Nucleus accumbens (tissue), 56 donors: ENCODE data around the gene KEL.

Source experiments
- DNase-seq, 56 donors: peaks; one replicate each; lab custom pipeline; 2025; lab: John Stamatoyannopoulos, UW

KEL gene

DNA sequence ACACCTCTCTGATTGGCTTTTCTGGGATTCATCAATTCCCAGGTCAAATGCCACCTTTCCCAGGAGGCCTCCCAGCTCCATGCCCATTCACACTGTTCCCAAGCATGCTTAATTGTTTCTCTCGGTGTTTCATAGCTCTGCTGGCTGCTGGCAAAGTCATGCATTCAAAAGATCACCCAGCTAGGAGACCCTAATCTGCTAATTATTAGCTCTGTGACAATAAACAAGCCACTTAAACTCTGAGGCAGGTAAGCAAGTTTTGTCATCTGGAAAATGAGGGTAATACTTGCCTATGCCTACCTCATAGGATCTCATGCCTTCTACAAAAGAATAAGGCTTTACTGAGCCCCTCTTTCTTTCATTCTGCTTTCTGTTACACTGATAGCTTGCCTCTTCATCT is 828 bp upstream of the KEL start:
- no peak for DNase-seq

DNA sequence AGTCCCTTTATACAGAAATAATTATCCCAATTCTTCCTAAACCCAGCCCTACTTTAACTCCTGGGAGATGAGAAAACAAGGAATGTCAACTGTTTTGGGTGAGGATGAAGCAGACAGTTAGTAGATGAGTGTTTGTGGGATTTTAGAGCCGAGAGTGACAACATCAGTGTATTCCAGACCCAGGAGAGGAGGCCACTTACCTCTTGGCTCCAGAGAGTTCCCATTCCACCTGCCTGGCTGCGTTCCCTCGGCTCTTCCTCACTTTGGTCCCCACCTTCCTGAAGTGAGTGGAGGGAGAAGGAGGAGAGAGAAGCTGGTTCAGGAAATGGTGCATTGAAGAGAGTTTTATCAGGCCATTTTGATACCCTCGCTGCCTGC is 579 bp downstream of the KEL start:
- no peak for DNase-seq

DNA sequence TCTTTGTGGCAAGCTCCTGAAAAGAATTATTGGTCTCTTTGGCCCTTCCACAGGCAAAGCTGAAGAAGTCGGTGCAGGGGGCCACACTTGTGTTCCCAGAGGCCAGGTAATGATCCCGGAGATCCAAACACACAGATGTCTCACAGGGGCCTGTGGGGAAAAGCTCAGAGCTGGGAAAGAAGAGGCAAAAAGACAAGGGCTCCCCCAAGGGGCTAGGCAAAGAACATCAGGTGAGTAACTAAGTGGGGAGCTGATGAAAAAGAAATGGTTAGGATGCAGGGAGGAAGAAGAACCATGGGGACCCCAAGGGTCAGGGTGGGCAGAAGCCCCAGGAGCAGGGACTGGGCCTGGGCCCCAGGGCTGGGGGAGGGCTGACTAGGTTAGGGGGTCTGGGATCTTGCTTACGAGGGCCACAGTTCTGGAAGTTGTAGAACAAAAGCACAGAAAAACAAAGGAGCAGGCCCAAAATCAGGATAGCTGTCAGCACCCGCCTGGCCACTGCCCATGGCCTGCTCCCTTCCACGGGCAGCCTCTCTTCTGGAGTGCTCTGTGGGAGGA is 1.1 kb downstream of the KEL start:
- no peak for DNase-seq

DNA sequence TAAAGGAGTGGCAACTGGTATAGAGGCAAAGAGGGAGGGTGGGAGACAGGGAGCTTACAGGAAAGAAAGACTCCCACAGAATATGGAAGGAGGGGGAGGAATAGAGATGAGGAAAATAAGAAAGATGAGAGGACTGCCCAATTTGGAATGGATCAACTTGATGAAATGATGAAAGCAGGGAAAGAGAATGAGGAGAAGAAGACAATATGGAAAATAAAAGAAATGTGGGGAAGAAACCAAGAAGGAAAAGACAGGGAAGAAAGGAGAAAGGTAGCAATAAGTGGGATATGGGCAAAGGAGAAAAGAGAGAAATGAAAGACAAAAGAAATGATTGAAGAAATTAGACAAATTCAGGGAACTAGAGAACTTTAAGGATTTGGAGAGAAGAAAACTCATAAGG is 3.0 kb downstream of the KEL start:
- no peak for DNase-seq

DNA sequence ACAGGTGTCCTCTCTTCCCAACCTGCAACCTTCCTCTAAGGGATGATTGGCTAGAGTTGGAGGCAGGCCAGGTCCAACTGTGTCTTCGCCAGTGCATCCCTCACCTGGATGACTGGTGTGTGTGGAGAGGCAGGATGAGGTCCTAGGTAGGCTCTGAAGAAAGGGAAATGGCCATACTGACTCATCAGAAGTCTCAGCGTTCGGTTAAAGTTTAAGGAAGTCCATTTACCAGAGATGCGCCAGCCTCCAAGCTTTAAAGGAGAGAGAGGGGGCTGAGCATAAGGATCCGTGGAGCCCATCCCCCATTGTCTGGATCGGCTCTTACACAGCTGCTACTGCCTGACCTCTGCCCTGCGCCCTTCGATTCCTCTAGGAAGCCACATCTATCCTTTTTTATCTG is 4.4 kb downstream of the KEL start:
- no peak for DNase-seq

DNA sequence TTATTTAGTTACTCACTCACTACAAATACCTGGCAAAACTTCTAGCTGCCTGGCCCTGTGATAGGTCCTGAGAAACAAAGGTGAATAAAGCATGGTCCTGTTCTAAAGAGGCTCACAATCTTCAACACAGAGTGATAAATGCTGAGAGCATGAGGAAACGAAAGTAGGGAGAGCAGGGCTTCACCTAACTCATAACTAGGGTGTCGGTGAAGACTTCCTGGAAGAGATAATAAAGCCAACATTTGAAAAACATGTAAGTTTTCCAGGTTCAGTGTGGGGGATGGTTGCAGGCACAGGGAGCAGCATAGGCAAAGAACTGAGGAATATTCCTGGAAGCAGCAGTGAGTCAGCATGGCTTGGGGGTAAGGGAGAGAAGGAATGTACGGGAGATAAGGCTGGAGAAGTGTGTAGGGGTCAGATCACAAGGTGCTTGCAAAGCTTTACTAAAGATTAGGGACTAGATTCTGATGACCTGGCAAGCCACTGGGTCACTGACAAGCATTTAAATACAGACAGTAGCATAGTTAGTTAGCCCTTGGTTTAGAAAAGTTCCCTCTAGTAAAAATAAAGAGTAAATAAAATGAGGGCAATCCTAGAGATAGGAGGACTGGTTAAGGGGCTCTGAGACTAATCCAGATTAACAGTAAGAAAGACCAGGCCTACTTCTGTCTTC is 5.1 kb downstream of the KEL start:
- DNase-seq: no peak

DNA sequence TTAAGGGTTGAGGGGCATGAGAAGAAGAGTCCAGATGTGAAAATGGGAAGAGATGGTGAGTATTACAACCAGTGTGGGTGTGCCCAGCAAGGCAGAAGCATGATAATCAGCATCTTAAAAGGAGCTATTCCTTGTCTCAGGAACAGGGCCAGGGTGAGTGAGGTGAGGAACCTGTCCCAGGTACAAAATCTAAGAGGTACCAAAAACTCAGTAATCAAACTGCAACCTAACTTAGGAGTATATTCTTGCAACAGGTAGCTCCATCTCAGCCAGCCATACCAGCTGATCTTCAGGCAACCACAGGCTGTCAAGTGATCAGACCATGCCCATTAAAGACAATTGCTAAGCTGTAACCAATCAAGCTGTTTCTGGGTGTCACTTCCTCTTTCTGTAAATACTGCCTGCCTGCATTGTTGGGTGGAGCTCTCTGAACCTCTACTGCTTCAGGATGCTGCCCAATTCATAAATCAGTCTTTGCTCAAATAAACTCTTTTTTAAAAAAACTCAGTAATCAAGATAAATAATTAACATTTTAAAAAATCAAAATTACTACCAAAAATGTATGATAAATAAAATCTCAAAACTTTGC is 7.4 kb downstream of the KEL start:
- no peak for DNase-seq

DNA sequence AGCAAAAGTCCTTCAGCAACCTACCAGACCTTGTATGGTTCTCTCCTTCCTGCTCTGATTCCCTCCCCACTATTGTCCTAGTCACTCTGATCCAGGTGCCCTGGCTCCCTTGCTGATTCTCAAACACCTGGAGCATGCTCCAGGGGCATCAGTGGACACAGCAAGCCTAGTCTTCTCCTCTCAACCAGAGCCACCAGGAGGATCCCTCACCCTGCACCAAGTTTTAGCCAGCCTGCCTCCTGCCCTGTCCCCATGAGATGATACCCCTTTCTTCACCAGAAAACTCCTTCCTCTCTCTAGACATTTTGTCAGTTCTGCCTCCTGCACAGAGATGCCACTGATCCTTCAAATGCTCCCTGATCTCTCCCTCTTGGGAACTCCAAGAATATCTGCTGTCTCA is 11.9 kb downstream of the KEL start:
- no peak for DNase-seq

DNA sequence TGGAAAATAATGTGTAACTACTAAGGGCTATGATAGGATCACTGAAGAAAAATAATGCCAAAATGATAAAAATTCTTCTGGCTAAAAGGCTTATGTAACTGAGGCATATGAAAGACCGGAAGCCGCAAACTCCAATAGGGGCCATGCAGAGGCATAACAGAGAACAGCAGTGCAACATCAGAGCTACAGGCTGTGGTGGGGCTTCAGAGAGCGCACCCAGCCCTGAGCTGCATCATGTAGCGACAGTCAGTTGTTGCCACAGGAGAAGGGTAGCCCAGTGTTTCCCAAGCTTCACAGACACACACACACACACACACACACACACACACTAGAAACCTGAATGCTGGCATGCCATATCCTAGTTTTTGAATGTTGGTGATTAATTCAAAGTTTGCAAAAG is 13.6 kb downstream of the KEL start:
- no peak for DNase-seq

DNA sequence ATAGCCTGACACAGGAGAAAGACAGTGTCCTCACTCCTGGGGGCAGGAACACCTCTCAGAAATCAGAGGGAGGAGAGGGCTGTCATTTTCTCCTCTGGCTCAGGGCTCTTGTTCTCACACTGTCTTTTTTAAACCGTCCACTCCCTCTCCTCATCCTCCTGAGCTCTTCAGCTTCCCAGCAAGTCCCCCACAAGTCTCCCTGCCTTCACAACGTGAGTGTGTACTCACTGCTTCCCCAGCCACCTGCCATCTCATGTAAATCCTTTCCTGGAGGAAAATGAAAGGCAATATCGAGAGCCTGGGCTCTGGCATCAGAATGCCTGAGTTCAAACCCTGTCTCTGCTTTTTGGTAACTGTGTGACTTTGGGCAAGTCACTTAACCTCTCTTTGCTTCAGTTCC is 17.2 kb downstream of the KEL start:
- DNase-seq: no peak

DNA sequence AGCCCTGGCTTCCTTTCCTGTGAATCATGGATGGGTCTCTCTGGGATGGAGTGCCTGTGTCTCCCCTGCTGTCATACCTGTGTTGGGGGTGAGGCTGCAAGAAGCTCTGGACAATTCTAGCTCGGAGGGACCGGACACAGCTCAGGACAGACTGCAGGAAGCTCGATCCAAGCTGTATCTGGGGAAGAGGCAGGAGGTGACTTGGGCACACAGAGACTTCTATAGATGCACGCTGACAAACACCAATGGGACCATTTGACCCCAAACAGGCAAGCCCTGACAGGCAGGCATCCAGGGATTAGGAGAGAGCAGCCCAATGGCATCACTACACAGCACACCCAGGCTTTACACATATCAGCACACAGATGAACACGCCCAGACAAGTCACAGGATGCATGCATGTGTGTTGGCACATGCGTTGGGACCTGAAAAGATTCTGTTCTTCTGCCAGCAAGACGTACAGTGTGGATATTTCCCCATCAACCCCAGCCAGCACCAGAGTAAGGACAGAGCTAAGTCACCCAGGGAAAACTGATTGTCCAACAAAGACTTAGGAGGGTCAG is 18.4 kb downstream of the KEL start:
- no peak for DNase-seq

DNA sequence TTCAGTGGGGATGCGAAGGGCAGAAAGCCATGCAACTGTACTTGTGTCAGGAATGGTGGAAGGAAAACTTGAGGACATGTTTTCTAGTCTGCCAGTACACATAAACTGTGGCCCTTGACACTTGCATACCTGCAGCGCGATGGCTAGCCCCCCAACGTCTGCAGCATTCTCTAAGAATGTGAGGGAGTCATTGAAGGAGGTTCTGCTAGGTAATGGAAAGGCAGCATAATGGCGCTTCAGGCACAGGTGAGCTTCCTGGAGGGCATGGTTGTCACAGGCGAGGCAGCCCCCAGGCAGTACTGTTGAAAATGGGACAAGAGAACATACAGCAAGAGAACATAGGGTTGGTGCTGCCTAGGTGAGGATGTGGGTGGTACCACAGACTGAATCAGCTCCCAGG is 19.4 kb downstream of the KEL start:
- DNase-seq: no peak

DNA sequence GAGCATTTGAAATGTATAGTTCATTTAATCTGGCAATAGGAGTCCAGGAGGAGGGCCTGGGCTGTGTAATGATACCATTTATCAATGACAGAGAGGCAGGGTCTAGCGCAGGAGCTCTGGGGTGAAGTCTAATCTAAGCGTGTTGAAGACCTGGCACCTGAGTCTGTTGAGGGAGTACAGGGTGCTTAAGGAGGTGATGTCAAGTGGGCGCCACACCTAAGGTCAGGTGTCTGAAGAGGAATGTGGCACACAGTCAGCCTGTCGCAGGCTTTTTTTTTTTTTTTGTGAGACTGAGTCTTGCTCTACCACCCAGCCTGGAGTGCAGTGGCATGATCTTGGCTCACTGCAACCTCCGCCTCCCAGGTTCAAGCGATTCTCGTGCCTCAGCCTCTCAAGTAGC is 20.6 kb downstream of the KEL start:
- DNase-seq: no peak

DNA sequence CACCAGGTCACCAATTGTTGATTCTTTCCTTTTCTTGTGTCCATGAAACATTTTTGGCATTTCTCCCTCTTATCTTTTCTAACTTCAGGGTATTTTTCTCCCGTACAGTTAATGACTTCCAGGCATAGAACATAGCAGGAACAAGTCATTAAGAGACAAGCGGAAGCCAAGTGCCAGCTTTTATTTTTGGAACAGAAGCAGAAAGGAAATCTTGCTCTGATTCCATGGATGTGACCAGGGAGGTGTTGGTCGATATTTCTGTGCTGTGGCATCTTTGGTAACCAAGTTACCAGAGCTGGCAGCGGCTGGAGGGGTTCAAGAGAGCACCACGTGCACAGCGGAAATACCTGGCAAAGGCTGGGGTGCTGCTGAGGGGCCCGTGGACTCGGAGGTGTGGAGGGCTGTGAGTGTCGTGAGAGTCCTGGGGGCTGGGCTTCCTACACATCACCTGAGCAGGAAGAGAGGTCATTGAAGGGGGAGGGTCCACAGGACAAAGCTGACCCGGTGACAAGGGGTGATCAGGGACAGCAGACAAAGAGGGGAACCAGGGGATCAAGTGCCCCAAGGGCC is 21.1 kb downstream of the KEL start:
- no peak for DNase-seq

DNA sequence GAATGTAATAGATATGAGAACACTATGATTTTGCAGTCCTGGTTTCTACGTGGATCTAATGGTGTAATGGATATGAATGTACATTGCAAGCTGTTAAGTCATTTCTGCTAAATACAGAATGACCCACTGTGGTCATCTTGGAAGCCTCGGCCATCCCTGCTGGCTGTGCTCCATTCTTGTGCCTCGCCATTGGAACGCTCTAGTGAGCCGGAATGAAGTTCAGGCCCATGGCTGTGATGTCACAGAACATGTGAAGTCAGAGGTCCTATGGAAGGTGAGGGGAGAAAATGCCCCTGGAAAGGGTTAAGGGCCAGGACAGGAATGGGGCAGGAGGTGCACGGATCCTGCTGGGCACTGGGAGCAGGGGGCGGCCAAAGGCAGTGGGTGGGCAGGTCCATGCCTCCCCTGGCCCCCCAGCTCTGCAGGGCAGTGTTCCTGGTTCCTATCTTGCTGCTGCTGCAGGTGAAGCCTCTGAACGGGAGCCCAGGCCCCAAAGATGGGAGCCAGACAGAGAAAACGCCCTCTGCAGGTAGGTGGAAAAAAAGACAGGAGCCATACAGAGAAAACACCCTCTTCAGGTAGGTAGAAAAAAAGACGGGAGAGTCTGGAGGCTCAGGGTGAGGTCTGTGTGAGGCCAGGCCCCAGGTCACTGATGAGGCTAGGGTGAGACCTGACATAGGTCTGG is 22.8 kb downstream of the KEL start, which contains the start of gene LLCFC1:
TSS of gene LLCFC1 (plus strand) at position 259 of the 685 bp plus-strand sequence. CDS start at position 397, 138 bp downstream.
- DNase-seq: no peak

DNA sequence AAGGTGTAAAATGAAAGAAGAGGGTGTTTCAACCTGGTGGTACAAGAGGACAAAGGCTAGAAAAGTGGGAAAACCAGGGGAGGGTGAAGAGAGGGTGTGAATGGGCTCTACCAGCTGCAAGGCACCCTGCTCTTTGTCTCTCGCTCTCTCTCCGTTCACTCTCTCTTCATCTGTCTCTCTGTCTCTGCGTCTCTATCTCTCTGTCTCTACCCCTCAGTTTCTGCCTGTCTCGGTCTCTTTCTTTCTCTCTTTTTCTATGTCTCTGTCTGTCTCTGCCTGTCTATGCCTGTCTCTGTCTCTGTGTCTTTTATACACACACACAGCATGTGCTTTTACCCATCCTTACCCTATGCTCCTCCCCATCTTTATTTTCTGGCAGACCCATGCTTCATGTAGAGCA is 23.6 kb downstream of the KEL start:
- no peak for DNase-seq

DNA sequence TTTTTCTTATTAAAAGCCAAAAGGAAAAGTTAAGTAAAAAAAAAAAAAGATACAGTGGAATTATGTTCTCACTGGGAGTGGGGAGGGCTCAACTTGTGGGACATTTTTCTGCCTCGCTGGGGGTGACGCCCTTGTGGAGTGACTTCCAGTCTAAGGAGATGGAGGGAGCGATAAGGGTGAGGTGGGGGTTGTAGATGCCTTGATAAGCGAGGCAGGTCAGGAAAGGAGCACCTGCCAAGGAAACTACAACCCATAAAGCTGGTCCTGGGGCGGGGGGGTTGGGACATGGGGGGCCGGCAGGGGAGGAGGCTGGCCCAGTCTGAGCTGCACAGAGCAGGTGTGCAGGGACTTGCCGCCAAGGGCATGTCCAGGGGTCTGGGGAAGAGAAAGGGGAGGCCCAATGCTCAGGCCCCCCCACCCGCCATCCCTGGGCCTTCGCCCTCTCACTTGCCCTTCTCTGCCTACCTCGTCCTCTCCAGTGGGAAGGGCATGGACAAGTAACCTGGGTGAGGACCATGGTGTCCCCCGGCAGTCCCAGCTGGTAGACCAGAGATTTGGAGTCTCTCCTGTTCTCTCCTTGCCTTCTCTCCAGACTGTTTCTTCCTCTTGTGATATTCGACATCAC is 26.1 kb downstream of the KEL start:
- DNase-seq: no peak

DNA sequence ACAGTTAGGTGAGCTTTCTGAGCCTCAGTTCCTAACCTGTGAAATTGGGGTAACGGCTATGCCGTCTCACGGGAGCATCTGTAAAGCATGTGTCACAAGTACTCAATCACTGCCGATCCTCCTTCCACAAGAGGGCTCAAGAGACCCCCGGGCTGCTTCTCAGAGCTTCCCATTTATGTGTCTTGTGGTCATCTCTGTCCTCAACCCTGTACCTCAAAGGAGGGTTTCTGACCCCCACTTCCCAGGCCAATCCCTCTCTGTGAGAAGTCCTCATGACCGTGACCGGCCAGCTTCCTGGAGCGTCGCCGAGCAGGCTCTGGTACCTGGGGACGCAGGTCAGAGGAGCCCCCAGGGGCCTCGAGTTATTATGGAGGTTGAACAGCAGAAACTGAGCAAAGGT is 28.1 kb downstream of the KEL start:
- DNase-seq: no peak

DNA sequence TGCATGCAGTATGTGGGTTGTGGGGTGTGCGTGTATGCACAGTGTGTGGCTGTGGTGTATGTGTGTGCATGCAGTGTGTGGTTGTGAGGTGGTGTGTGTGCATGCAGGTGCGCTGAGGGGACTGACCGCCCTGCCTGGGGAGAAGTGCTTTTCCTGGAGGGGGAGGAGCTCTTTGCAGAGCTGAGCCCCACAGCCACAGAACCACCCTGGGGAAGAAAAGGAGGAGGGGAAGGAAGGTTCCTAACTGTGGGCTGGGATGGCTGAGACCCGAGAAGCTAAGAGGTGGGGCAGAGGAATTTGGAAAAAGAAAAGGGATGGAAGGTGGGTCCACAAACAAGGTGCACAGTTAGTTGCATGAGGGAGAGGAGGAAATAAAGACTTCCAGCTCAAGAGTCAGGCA is 28.5 kb downstream of the KEL start, which contains the start of gene TRPV5:
TSS of gene TRPV5 (minus strand) at position 123 of the 400 bp plus-strand sequence. CDS start 287 bp downstream, outside the sequence.
- no peak for DNase-seq

DNA sequence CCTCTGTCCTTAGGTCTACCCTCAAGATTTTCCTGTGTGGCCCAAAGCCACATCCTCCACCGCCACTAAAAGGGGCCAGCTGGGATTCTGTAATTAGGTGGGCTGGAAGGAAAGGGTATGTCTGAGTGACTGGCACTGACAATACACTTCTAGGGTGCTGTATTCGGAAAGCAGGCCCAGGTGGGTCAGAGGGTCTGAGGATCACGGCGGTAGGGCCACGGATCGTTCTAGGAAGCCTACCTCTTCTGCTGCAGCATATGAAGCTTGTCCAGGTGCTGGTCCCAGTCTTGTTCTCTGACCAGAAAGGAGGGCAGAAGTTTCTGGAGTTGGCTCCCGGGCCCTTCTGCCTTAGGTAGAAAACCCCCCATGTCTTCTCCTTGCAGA is 29.1 kb downstream of the KEL start:
- DNase-seq: no peak
